Caco-2 (cell line): ENCODE measurements around the gene HNF4A. TPM values are rescaled to one million over a fixed set of nuclear protein-coding genes. Genes with fewer than 3 reads are reported as not detected.
"Not testable (repeated sequence)": the region's sequence is repeated elsewhere in the genome, so short reads cannot be mapped to it uniquely, and the experiment has no call there.

Experiments
- BruUV-seq: library from RNA; stranded (reverse); fragments of 400-500 nt; replicated peaks from 2 replicates; lab custom pipeline; 2021; lab: Mats Ljungman, UMichigan
- CTCF ChIA-PET: fragments of 300-600 bp; sonication (Branson Sonifier 250); formaldehyde crosslinking; loops from one replicate; lab custom pipeline; 2022; ENCODE audit warnings: antibody characterized with exemption; lab: Charles Lee
- POLR2A ChIA-PET: fragments of 300-600 bp; sonication (Branson Sonifier 250); formaldehyde crosslinking; loops from one replicate; lab custom pipeline; 2022; ENCODE audit warnings: antibody characterized with exemption; lab: Charles Lee
- DNase-seq, 2 experiments: peaks; one replicate each; pipeline versions ENCODE4 v3.0.0 to v3.0.0-alpha.2; 2020 to 2022
- H3K27me3 ChIP-seq: replicated peaks from 2 replicates; pipeline ENCODE4 v1.6.0; 2011; ENCODE audit warnings: low read length; ENCODE audit not compliant: control insufficient read depth, insufficient read depth
- H3K36me3 ChIP-seq: 2 replicates; pipeline ENCODE4 v1.5.1; 2011; ENCODE audit warnings: low read length; ENCODE audit not compliant: control insufficient read depth, insufficient read depth
- H3K4me1 ChIP-seq: fragments of 250-450 bp; sonication (Bioruptor Pico); 2 replicates; pipeline ENCODE4 v1.5.1; 2020; ENCODE audit warnings: mild to moderate bottlenecking
- H3K4me3 ChIP-seq: 2 replicates; pipeline ENCODE4 v1.5.1; 2011; ENCODE audit warnings: low read depth, mild to moderate bottlenecking, control low read depth, low read length
- H3K9me3 ChIP-seq: fragments of 250-450 bp; sonication (Bioruptor Pico); 2 replicates; pipeline ENCODE4 v1.5.1; 2020; ENCODE audit warnings: mild to moderate bottlenecking, moderate library complexity
- H3K27ac Mint-ChIP-seq: one replicate; pipeline ENCODE4 v1.8.0; 2022; ENCODE audit warnings: mixed read lengths; ENCODE audit not compliant: unreplicated experiment
- H3K27me3 Mint-ChIP-seq: one replicate; pipeline ENCODE4 v1.8.0; 2022; ENCODE audit warnings: mixed read lengths; ENCODE audit not compliant: insufficient read depth, unreplicated experiment
- H3K36me3 Mint-ChIP-seq: one replicate; pipeline ENCODE4 v1.8.0; 2022; ENCODE audit warnings: mild to moderate bottlenecking, mixed read lengths; ENCODE audit not compliant: insufficient read depth, unreplicated experiment
- H3K4me1 Mint-ChIP-seq: one replicate; pipeline ENCODE4 v1.8.0; 2022; ENCODE audit warnings: low read depth, mixed read lengths; ENCODE audit not compliant: unreplicated experiment
- H3K4me3 Mint-ChIP-seq: one replicate; pipeline ENCODE4 v1.8.0; 2022; ENCODE audit warnings: mild to moderate bottlenecking, moderate library complexity, mixed read lengths; ENCODE audit not compliant: unreplicated experiment
- H3K9me3 Mint-ChIP-seq: one replicate; pipeline ENCODE4 v1.8.0; 2022; ENCODE audit warnings: mixed read lengths; ENCODE audit not compliant: unreplicated experiment
- intact Hi-C: fragments of 100-400 bp; cut with micrococcal nuclease; formaldehyde crosslinking; loops from one replicate; pipeline ENCODE4 v1.10.0; 2022; ENCODE audit not compliant: unreplicated experiment
- total RNA-seq: library from RNA; stranded (reverse); gene quantifications from 2 replicates; pipeline ENCODE4 v1.2.3, GENCODE V29; 2022
- TF ChIP-seq, protein P1 (sequence below), 2 experiments: fragments of 200-600 bp in 1 of 2; IDR thresholded peaks; 1 replicate in 1 of 2; 2 replicates in 1 of 2; pipeline versions ENCODE4 v1.5.1 to v1.8.0; 2011 to 2022; ENCODE audit warnings: antibody characterized with exemption in 1 of 2, control low read depth in 1 of 2, inconsistent platforms in 1 of 2, low read depth in 1 of 2, low read length in 1 of 2, mild to moderate bottlenecking in 1 of 2, moderate library complexity in 1 of 2; ENCODE audit not compliant: insufficient read depth in 1 of 2, severe bottlenecking in 1 of 2, unreplicated experiment in 1 of 2

Gene HNF4A
- total RNA-seq, 1 experiment from 2014 or later = 292 TPM

DNA sequence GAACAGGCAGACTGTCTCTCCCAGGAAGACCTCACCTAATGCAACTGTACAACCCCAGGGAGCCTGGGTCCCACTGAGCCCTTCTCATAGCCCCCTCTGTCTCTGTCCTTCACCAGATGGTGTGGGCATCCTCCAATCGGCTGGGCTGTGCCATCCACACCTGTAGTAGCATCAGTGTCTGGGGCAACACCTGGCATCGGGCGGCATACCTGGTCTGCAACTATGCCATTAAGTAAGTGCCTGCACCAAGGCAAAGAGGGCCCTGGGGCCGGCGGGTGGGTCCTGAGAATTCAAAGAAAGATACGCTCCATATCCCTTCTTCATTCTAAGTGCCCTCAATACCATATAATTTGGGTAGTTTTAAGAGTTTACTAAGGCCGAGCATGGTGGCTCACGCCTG is 10.4 kb upstream of the HNF4A start:
- Mint-ChIP-seq H3K27ac (no peak overlapping the region), H3K27me3 (no peaks in the 10 kb centered on the region), H3K4me1 (peaks cover 20% of the 10 kb centered on the region), H3K36me3 (peaks cover 11% of the 10 kb centered on the region), H3K4me3 (no peak overlapping the region), H3K9me3 (no peaks in the 10 kb centered on the region)
- POLR2A ChIA-PET = no interaction called here
- CTCF ChIA-PET = interaction anchor here (0.9 kb wide), 1 partner anchor 127 kb away, joined by 3 read pairs; no protein-coding TSS in a partner anchor
- TF ChIP-seq, protein P1, sequence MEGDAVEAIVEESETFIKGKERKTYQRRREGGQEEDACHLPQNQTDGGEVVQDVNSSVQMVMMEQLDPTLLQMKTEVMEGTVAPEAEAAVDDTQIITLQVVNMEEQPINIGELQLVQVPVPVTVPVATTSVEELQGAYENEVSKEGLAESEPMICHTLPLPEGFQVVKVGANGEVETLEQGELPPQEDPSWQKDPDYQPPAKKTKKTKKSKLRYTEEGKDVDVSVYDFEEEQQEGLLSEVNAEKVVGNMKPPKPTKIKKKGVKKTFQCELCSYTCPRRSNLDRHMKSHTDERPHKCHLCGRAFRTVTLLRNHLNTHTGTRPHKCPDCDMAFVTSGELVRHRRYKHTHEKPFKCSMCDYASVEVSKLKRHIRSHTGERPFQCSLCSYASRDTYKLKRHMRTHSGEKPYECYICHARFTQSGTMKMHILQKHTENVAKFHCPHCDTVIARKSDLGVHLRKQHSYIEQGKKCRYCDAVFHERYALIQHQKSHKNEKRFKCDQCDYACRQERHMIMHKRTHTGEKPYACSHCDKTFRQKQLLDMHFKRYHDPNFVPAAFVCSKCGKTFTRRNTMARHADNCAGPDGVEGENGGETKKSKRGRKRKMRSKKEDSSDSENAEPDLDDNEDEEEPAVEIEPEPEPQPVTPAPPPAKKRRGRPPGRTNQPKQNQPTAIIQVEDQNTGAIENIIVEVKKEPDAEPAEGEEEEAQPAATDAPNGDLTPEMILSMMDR (IDR thresholded peaks at IDR 0.05; ENCODE audit: insufficient read depth in 1 of 2, low read depth in 1 of 2, low read length in 1 of 2, severe bottlenecking in 1 of 2, unreplicated experiment in 1 of 2) = no peak
- H3K4me1 ChIP-seq = peaks cover 17% of the 10 kb centered on the region
- H3K27me3 ChIP-seq = no peaks in the 10 kb centered on the region
- H3K36me3 ChIP-seq = no peaks in the 10 kb centered on the region; the same call in 1 of the 2 replicates
- DNase-seq = no peak
- H3K4me3 ChIP-seq = no peak overlapping the region
- no peaks in the 10 kb centered on the region for H3K9me3 ChIP-seq
- BruUV-seq = no TSS peak
- intact Hi-C loops = no loop called here

- BruUV-seq, H3K4me3 Mint-ChIP-seq, H3K4me3 ChIP-seq, H3K36me3 ChIP-seq, H3K27me3 ChIP-seq, H3K27ac Mint-ChIP-seq, H3K9me3 Mint-ChIP-seq, H3K27me3 Mint-ChIP-seq, POLR2A ChIA-PET, H3K9me3 ChIP-seq, DNase-seq, intact Hi-C loops: not testable (repeated sequence)
- Mint-ChIP-seq H3K36me3 (peaks cover 11% of the 10 kb centered on the region), H3K4me1 (peaks cover 20% of the 10 kb centered on the region)
- H3K4me1 ChIP-seq = peaks cover 23% of the 10 kb centered on the region
- CTCF ChIA-PET = interaction anchor here (0.6 to 1.0 kb wide), 3 partner anchors 127 to 129 kb away, joined by 3 to 5 read pairs (median 3); no protein-coding TSS in a partner anchor
These were observed 9.6 kb upstream of the HNF4A start for GRCh38 chr20:44345941-44346340.

DNA sequence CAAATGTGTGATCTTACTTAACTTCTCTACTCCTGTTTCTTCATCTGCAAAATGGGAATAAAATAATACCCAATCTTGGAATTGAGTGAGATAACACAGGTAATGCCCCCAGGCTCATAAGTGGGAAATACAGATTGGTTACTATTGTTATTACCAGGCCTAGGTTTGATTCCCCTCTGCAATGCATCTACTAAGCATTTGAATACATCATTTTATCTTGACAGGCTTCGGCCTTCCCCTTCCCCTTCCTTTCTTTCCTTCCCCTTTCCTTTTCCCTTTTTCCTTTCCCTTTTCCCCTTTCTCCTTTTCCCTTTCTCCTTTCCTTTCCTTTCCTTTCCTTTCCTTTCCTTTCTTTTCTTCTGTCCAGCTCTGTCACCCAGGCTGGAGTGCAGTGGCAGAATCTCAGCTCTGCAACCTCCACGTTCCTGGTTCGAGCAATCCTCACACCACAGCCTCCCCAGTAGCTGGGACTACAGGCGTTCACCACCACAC is 7.3 kb upstream of the HNF4A start:
- intact Hi-C loops = no loop called here
- no TSS peak for BruUV-seq
- ChIA-PET POLR2A (interaction anchor here (0.7 kb wide), 1 partner anchor 49 kb away, joined by 10 read pairs; no protein-coding TSS in a partner anchor), CTCF (no interaction called here)
- H3K36me3 ChIP-seq = no peaks in the 10 kb centered on the region; the same call in 1 of the 2 replicates
- no peaks in the 10 kb centered on the region for H3K27me3 ChIP-seq
- H3K4me1 Mint-ChIP-seq = peaks cover 32% of the 10 kb centered on the region
- peaks cover 46% of the 10 kb centered on the region for H3K4me1 ChIP-seq
- TF ChIP-seq, protein P1 (IDR thresholded peaks at IDR 0.05; ENCODE audit: insufficient read depth in 1 of 2, low read depth in 1 of 2, low read length in 1 of 2, severe bottlenecking in 1 of 2, unreplicated experiment in 1 of 2) = no peak
- H3K36me3 Mint-ChIP-seq = peaks cover 21% of the 10 kb centered on the region
- H3K9me3 ChIP-seq = no peaks in the 10 kb centered on the region
- no peaks in the 10 kb centered on the region for H3K27me3 Mint-ChIP-seq
- no peak overlapping the region for H3K27ac Mint-ChIP-seq
- no peak for DNase-seq
- no peak overlapping the region for H3K4me3 Mint-ChIP-seq
- H3K4me3 ChIP-seq = no peak overlapping the region
- H3K9me3 Mint-ChIP-seq = no peaks in the 10 kb centered on the region
